ENCODE data around the gene GMPS.
"Not testable (repeated sequence)": the region's sequence is repeated elsewhere in the genome, so short reads cannot be mapped to it uniquely, and the experiment has no call there.

Gene GMPS

DNA sequence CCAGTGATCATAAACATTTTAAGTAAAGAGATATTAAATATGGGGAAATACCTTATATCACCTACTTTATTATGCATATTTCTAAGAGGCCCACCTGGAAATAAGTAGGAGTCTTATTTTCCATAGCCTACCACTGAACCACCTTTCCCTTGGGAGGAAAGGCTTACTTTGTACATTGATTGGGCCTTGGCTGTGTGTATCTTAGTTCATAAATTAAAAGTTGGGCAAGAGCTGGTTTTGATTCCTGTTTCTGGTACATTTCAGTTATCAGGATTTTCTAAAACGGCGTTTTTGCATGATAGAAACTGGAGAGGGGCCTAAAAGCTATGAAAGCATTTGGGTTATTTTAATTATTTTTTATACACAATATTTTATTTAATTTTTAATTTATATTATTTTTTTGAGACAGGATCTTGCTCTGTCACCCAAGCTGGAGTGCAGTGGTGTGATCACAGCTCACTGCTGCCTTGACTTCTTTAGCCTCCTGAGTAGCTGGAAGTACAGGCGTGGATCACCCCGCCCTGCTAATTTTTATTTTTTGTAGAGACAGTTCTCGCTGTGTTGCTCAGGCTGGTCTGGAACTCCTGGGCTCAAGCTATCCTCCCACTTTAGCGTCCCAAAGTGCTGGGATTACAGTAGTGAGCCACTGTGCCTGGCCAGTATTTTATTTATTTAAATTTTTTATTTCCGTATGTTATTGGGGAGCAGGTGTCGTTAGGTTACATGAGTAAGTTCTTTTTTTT lies 2.6 kb downstream of the GMPS start:
- DNase-seq (ENCODE audit: low read depth): no peak

DNA sequence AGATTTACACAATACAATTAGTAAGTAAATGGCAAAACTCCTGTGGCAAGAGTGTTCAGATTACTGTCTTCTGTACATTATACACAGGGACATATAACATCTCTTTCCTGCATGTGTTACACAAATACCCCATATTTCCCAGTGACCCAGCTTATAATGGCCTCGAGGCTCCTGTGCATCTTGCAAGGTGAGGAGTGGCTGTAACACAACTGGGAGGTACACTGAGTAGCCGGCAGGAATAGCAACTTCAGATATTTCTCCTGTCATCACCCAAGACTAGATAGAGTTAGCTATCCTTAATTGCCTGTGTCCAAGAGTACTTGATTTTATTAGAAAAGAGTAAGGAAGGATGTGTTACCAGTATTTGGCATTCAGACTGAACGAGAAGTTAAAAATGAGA lies 5.6 kb downstream of the GMPS start:
- DNase-seq (ENCODE audit: low read depth): no peak

DNA sequence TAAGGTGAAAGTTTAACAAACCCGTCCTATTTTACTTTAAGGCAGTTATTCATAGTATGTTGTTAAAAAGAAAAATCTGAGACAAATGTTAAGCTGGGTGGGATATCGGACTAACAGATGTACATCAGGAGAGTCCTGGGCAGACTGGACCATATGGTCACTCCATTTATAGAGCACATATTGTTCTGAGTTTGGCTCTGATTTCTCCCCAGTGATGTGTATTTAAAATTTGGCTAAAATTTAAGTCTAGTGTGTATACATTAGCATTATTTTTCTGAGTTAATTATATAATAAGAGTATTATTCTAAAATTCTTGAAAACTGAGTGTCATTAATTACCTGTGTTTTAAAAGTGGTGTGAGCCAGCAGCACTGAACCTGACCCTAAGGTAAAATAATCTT lies 6.1 kb downstream of the GMPS start:
- DNase-seq (ENCODE audit: low read depth): no peak

DNA sequence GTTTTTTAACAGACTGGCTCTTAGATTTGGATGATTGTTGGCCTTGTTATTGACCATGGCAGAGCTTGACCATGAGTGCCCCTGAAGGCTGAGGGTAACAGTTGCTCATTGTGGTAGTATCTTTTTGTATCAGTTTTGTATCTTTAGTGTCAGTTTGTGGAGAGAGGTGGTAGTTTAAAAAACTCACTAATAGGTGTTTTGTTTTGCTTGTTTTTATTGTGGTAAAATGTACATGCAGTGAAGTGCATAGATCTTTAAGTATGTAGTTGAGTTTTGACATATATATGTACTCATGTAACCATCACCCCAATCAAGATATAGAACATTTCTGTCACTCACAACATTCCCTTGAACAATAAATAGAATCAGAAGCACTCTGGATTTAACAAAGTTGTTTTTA lies 9.8 kb downstream of the GMPS start:
- DNase-seq (ENCODE audit: low read depth): no peak

DNA sequence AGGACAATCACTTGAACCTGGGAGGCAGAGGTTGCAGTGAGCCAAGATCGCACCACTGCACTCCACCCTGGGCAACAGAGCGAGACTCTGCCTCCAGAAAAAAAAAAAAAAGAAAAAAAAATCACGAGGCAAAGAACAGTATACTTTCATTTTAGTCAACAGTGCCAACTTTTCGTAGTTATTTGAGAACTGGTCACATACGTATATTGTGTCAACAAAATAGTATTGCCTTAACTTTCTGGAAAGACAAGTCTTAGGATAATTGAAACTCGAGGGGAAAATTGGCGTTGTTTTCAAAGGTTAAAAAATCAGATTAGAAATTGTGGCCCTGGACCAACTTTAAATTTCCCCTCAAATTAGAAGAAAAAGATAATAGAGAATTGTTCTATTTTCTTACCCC lies 13.8 kb downstream of the GMPS start:
- DNase-seq (ENCODE audit: low read depth): no peak

DNA sequence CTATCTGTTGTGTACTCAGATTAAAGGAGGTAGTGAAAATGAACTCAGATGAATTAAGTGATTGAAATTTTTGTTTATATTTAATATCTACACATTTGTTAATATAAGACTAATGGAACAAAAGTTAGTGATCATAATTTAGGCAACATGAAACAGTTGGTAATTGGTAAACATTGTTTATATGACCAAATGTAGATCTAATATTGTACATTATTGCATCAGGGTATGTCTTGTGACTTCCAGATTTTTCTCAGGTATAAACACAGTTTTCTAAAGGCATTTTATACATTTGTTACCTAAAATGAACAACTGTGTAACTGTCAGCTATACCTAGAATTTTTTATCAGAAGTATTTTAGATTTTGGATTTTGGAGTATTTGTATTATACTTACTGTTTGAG lies 14.8 kb downstream of the GMPS start:
- DNase-seq (ENCODE audit: low read depth): no peak

DNA sequence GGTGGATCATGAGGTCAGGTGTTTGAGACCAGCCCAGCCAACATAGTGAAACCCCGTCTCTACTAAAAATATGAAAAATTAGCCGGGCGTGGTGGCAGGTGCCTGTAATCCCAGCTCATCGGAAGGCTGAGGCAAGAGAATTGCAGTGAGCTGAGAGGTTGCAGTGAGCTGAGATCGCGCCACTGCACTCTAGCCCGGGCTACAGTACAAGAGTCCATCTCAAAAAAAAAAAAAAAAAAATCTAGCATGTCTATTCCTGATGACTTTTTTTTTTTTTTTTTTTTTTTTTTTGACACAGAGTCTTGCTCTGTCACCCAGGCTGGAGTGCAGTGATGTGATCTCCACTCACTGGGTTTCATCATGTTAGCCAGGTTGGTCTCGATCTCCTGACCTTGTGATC lies 15.9 kb downstream of the GMPS start:
- not testable (repeated sequence) for DNase-seq (ENCODE audit: low read depth)

DNA sequence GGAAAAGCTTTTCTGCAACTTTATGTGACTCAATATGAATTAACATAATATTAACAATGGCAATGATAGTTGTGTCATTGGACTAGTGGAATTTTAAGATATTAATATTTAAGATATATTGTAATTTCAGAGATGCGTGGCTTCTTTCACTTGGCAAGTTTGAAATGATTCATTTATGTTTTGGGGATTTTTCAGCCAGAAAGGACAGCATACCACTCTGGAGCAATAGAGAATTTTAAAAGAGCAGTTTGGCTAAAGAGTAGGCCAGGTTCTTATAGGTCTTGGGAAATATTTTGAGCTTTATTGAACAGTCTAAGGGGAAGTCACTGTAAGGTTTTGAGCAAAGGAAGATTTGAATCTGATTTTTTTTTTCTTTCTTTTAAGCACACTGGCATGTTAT lies 16.5 kb downstream of the GMPS start:
- no peak for DNase-seq (ENCODE audit: low read depth)

DNA sequence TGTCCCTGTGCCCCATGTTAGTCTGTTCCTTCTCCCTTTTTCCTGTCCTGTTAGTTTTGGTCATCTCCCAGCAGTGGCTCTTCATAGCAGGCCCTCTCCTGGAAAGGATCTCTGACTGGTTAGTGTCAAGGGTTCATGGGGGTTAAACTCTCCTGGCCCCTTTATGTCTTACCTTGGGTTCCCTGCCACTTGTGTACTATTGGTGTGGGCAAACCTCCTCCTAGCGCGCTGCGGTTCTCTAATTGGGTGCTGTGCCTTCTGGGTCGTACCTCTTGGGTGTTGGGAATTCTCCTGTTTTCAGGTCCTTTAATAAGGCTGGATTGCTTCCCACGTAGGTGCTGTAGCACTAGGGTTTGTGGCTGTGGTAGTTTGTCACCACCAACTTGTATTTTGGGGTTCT lies 18.8 kb downstream of the GMPS start:
- no peak for DNase-seq (ENCODE audit: low read depth)

DNA sequence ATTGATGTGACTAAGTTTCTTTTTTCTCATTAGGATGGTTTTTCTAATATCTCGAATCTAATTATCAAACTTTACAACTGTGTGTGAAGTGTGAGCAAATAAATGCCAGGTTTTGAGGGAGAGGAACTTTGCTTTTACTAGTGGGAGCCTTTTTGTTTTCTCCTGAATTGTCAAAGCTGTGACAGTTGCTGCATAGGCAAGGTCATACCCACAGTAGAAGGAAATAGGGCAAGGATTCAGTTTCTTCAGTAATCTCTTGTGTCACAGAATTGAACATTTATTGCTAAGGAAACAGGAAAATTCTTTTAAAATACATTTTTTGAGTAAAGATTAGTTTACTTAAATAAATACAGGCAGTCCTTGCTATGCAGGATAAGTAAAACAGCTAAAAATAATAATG lies 19.5 kb downstream of the GMPS start:
- no peak for DNase-seq (ENCODE audit: low read depth)

DNA sequence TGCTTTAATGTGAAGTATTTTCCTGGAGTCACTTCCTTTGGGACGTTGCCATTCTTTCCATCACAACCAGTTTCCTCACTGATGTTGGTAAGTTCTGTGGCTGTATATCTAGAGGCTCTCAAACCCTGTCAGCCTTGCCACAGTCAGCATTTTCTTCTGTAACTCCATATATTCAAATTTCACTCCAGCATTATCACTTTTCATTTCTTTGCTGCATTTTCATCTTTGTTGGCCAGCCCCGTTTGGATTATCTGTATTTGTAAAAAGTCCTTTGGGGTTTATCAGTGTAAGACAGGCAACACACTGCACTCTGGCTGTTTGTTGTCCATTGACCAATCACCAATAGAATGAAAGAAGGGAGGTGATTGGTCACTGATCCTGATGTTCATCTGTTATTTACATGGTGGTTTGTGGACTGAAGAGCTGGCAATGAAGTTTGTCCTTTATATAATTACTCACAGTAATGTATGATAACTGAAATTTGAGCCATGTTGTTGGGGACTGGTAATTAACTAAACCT lies 20.3 kb downstream of the GMPS start:
- DNase-seq (ENCODE audit: low read depth): no peak

DNA sequence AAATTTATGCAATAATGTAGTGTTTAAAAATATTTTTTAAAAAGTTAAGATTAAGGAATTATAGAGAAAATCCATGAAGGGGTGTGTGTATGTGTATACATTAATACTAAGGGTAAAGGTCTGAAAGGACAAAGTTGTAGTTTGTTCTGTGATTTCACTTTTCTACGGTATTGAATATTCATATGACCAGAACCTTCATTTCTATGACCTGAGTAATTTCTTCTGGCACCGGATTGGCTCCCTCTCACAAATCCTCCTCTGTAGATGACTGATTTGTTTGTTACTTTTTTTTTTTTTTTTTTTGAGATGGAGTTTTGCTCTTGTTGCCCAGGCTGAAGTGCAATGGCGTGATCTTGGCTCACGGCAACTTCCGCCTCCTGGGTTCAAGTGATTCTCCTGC lies 20.9 kb downstream of the GMPS start:
- DNase-seq (ENCODE audit: low read depth): no peak

DNA sequence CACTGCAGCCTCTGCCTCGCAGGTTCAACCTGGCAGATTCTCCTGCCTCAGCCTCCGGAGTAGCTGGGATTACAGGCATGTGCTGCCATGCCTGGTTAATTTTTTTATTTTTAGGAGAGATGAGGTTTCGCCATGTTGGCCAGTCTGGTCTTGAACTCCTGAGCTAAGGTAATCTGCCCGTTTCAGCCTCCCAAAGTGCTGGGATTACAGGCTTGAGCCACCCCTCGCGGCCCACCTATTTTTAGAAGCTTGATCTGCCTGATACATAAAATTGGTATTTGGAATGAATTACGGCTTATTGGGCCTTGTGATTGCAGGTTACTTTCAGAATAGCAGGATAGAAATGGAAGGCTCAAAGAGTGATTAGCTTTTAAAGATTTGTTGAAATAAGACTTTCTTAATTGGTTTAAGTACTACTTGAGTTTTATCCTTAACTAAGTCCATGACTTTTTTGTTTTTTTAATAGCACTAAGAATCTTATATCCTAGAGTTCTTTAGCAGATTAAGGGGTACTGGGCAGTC lies 25.0 kb downstream of the GMPS start:
- no peak for DNase-seq (ENCODE audit: low read depth)

DNA sequence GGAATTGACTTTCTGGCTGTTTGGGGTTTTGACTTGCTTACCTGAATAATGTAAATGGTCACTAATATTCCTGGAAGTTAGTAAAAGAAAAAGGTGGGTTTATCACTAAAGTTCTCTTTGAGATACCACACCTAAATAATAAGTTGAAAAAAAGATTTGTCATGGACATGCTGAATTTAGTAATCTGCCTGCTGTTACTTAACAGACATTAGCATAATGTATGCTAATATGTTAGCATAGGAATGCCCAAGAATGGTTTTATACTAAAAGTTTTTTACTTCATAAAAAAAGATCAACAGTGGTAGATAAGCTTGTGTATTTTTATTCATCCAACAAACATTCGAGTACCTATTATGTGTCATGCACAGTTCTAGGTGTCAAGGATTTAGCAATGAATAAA lies 36.5 kb downstream of the GMPS start:
- no peak for DNase-seq (ENCODE audit: low read depth)

DNA sequence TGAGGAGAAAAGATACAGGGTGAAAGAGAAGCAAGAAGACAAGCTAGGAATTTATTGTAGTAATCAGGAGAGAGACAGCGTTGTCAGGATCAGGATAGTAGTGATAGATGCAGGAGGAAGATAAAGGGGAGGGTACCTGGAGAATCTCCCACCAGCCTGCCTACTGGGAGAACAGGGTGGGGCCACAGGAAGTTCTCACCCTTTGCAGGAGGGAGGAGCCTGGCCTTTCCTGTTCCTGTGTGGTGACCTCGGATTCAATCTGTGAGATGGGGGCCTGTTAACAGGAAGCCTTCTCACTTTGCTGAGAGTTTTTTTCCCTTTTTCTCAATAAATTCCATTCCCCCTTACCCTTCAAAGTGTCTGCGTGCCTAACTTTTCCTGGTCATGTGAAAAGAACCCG lies 37.6 kb downstream of the GMPS start:
- no peak for DNase-seq (ENCODE audit: low read depth)

DNA sequence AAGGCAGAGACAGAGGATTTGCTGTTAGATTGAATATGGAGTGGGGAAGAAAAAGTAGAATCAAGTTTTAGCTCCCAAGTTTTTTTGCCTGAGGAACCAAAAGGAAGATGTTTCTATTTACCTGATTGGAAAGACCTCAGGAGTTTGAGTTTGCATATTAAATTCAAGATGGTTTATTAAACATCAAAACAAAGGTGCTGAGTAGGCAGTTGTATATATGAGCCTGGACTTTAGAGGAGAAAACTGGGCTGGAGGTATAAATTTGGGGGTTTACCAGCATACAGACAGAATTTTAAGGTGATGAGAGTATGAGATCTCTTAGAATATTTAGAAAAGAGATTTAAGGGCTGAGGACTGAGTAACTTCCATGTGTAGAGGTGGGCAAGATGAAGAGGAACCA lies 38.2 kb downstream of the GMPS start:
- no peak for DNase-seq (ENCODE audit: low read depth)

DNA sequence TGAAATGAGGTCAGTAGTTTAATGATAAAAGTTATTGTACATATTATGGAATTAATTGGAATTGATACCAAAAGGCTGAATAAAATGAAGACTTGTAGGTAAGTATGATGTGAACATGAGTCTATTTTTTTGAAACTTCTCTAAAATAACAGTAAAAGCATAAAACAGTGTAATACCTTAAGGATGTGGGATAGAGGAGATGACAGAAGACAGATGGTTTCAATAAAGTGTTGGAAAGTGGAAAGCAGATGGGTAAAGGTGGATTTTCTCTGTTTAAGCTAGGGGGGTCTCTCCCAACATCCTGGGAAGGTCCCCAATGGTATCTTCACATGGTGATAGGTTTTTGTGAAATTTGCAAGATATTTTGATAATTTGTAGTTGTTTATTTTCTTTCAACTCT lies 41.6 kb downstream of the GMPS start:
- DNase-seq (ENCODE audit: low read depth): no peak

DNA sequence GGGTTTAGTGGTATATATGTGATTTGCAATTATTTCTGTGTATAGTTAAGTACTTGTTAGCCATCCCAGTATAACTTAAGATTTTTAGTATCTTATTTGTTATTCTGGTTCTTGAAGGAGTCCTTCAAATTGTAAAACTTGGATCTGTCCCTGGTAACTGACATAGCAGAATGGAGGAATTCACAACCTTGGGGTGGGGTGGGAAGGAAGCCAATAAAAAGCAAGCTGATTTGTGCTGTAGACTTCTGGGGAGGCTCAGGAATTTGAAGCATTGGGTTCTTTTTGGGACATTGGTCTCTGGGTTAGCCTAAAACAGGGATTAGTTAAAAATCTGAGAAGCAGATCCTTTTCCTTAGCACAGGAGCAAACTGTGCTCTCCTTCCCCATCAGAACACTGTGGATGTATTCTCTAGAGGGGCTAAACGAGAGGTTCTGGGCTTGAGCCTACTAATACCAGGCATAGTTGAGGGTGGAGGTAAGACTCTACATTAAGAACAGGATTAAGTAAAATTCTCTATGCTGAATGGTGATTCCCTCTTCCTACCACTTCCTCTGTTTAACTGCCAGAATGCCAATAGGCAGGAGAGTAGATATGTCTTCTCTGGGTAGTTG lies 42.2 kb downstream of the GMPS start:
- no peak for DNase-seq (ENCODE audit: low read depth)

DNA sequence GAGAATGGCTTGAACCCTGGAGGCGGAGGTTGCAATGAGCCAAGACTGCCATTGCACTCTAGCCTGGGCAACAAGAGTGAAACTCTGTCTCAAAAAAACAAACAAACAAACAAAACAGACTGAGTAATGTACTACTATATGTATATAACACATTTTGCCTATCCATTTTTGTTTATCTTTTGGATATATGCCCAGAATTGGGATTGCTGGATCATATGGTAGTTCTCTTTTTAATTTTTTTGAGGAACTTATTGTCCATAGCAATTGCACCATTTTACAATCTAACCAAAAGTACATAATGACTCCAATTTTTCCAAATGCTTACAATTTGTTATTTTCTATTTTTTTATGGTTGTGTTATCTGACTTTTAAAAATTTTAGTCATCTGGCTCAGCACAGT lies 47.3 kb downstream of the GMPS start:
- DNase-seq (ENCODE audit: low read depth): no peak

DNA sequence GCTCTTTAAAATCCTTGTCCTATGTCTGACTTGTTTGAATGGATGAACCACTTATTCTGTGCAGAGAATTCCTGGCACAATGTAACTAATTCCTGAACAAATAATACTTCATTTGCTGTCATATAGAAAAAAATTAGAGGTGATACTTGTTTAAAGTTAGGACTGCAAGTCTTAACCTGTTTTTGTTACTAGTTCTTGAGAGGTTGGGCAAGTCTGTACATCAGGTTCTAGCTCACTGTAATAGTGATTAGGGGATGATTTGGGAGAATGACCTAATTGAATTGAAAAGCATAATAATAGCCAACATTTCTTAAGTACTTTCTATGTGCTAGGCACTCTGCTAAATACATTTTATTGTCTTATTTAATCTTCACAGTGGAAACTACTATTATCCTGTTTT lies 49.3 kb downstream of the GMPS start:
- no peak for DNase-seq (ENCODE audit: low read depth)

DNA sequence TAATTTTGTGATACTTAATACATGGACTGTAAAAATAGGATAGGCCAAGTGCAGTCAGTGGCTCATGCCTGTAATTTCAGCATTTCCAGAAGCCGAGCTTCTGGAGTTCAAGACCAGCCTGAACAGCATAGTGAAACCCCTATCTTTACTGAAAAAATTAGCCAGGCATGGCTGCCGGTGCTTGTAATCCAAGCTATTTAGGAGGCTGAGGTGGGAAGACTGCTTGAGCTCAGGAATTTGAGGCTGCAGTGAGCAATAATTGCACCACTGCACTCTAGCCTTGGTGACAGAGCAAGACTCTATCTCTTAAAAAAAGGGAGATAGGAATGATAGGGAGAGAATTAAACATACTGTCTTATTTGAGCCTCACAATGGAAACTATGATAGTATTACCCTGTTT lies 51.0 kb downstream of the GMPS start:
- DNase-seq (ENCODE audit: low read depth): no peak

DNA sequence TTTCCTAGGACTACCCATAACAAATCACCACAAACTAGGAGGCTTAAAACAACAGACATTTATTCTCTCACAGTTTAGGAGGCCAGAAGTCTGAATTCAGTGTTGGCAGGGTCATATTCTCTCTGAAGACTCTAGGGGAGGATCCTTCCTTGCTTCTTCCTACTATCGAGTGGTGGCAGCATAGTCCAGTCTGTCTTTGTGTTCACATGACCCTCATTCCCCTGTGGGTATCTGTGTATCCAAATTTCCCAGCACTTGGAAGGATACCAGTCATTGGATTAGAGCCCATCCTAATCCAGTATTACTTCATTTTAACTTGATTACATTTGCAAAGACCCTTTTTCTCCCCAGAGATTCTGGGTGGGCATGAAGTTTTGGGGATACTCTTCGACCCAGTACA lies 63.8 kb downstream of the GMPS start:
- DNase-seq (ENCODE audit: low read depth): no peak

DNA sequence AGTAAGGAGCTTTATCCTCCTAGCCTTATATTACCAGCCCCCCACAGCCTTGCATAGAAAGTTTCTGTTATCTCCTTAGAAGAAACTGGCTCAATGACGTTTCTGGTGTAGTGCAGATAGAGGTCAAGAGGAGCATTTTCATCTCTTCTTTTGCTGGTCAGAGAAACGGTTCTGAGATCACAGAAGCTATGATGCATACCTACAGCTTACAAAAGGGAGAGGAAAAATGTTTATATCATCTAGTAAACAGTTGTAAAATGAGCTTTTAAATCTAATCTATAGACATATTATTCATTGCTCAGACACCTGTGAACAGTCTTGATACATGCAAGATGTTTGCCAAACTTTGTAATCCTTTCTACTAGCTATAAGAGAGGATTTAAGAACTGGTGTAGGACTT lies 68.0 kb downstream of the GMPS start:
- DNase-seq (ENCODE audit: low read depth): no peak

DNA sequence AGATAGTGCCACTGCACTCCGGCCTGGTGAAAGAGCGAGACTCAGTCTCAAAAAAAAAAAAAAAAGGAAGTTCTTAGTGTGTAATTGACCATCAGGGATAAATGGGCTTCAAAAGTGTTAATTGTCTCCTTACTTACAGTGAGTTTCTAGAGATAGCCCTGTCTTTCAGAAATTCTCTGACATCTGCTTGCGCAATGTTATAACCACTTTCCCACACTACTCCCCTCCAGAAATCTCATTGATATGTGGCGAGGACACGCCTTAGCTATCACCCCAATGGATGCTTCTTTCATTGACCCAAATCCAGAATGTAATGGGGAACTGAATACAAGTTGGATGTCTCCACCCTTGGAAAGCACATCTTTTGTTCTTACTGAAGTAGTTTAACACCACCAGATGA lies 70.9 kb downstream of the GMPS start:
- DNase-seq (ENCODE audit: low read depth): no peak
